Right renal cortex interstitium (tissue), 3 donors: ENCODE results near the gene DZIP3. TPM values are rescaled to one million over a fixed set of nuclear protein-coding genes. Genes with fewer than 3 reads are reported as not detected.
A peak's percentile ranks its signal among the peaks of the same experiment; 100 is the strongest.

ENCODE experiments used
- DNase-seq, 3 donors: peaks; one replicate each; pipeline ENCODE4 v3.0.0-alpha.2; 2013; ENCODE audit warnings: low read depth in 3 of 3, low spot score in 2 of 3
- polyA plus RNA-seq, 3 donors: library from polyadenylated mRNA; unstranded; fragments of 120-200 nt; gene quantifications; one replicate each; pipeline ENCODE4 v1.2.1, GENCODE V29; 2013; ENCODE audit not compliant: insufficient read length in 3 of 3

The DZIP3 gene, protein sequence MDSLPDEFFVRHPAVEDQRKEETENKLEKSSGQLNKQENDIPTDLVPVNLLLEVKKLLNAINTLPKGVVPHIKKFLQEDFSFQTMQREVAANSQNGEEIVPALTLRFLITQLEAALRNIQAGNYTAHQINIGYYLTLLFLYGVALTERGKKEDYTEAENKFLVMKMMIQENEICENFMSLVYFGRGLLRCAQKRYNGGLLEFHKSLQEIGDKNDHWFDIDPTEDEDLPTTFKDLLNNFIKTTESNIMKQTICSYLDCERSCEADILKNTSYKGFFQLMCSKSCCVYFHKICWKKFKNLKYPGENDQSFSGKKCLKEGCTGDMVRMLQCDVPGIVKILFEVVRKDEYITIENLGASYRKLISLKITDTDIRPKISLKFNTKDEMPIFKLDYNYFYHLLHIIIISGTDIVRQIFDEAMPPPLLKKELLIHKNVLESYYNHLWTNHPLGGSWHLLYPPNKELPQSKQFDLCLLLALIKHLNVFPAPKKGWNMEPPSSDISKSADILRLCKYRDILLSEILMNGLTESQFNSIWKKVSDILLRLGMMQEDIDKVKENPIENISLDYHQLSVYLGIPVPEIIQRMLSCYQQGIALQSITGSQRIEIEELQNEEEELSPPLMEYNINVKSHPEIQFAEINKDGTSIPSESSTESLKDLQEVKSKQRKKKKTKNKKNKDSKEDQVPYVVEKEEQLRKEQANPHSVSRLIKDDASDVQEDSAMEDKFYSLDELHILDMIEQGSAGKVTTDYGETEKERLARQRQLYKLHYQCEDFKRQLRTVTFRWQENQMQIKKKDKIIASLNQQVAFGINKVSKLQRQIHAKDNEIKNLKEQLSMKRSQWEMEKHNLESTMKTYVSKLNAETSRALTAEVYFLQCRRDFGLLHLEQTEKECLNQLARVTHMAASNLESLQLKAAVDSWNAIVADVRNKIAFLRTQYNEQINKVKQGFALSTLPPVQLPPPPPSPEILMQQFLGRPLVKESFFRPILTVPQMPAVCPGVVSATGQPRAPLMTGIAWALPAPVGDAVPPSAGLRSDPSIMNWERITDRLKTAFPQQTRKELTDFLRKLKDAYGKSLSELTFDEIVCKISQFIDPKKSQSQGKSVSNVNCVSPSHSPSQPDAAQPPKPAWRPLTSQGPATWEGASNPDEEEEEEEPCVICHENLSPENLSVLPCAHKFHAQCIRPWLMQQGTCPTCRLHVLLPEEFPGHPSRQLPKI
- polyA plus RNA-seq: 10 to 100 TPM; 31.7 to 39.3 (median 37.2) TPM

GRCh38 chr3:108589081-108589997, at the start of gene DZIP3, which contains the start of gene CIP2A:
DZIP3 (plus strand) TSS chr3:108589722; CDS start chr3:108605407, 15,685 bp downstream.
CIP2A (minus strand) TSS chr3:108589438; CDS start chr3:108589375, 63 bp downstream.
- peak; percentile 90 to 93 (median 92) for DNase-seq

DNA sequence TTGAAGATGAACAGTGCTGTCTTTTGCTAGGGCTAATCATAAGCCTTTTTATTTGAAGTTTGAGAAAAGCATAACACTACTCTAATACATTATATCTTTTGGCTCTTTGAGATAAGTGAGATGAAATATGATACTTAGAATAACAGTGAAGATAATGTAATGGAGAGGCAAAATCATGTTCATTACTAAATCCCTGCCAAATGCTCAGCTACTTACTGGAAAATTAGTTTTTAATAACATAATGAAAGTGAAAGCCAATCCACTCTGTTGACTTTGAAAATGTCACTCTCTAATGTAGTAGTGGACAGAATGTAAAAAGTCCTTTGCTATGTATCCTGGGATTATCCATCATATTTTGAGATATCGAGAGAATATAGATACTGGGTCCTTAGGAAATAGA, 43.3 kb upstream of the DZIP3 start:
- no peak for DNase-seq

- DNase-seq: no peak
Observed at GRCh38 chr3:108546692-108547091, 42.8 kb upstream of the DZIP3 start.

DNA sequence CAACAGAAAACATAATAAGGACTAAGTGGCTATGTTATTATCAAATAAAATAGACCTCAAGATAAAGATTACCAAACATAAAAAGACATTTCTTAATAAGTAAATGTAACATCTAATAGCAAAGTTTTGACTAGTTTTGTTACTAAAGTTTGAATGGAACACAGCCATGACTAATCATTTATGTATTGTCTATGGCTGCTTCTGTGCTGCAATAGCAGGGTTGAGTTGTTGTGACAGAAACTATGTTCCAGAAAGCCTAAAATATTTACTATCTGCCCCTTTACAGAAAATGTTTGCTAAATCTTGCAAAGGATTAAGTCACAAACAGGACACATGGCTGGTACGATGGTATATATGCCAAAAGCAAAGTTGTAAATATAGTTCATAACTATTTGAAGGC, 41.2 kb upstream of the DZIP3 start:
- DNase-seq: no peak

DNA sequence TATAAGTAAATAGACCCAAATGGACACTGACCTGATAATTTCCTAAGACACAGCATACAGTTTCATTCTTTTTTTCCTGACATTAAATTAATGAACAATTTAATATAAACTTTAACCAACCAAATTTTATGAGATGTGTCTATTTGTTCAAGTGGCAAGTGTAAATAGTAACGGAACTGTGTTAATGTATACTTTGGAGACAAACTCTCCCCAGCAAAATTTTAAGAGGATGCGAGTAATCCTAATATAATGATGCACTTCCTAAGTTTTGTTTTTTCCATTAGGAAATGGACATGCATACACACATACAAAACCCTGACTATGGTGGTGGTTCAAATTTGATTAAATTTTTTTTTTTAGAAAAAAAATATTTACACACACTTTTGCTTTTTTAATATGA, 40.6 kb upstream of the DZIP3 start:
- DNase-seq: no peak

DNA sequence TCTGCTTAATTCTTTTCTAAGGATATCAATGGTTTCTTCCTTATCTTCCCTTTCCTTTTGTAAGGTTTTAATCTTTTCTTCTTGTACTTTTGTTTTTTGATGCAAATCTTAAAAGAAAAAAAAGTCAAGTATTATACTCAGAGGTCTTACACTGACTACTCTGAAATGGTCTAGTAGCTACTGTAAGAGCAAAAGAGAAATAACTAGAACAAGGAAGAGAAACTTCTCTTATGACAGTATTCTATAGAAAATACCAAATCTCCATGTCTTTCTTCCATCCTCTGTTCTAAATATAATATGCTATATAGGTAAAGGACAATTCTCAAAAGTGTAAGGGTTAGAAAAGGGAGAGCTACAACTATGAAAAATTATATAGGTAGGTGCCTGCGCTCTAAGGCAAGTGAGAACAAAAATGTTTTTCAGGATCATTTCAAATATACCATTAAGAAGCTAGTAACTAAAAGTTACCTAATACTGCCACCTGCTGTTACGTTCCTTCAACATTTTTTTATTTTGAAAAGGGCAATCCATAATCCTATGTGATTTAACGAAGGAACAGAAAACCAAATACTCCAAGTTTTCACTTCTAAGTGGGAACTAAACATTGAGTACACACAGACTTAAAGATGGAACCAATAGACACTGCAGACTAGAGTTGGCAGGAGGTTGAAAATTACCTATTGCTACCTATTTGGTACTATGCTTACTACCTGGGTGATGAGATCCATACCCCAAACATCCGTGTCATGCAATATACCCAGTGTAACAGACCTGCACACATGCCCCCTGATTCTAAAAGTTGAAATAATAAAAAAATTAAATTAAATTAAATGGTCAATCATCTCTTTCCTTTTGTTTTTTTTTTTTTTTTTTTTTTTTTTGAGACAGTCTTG, 37.0 kb upstream of the DZIP3 start:
- peak in 2 of 3 donors; percentile 21 to 31 for DNase-seq

- no peak for DNase-seq
Observed at GRCh38 chr3:108554229-108554628, 35.3 kb upstream of the DZIP3 start.

DNA sequence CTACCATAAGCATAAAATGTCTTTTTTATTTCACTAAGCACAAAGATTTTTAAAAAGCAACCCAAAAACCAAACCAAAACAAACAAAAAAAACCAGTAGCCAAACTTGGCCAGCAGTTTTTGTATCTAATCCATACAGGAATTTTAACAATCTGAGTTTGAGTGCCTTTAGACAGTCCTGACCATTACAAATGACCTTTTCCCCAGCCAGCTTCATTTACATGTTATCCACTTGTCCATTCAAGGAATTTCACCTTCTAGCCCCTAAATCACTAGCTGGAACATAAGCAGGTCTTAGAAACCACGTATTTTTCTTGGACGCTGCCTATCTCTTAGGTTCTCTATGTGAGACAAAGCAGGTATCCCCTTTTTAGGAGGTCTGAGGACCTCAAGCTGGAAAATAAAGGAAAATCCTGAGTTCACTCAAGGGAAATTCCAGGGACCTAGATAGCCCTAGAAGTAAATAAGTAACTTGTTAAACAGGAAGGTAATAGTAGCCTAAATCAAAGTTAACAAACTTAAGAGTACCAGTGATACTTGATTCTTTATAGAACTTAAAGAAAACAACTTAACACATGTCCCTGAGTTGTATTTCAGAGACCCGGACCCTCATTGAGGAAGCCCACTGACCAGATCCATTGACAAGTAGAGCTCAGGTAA, 34.5 kb upstream of the DZIP3 start:
- no peak for DNase-seq

- DNase-seq: no peak
Observed at GRCh38 chr3:108555966-108556581, 33.4 kb upstream of the DZIP3 start.

GRCh38 chr3:108562565-108562964, 27.0 kb upstream of the DZIP3 start:
- DNase-seq: no peak

- no peak for DNase-seq
Observed at GRCh38 chr3:108564564-108564963, 25.0 kb upstream of the DZIP3 start.

DNA sequence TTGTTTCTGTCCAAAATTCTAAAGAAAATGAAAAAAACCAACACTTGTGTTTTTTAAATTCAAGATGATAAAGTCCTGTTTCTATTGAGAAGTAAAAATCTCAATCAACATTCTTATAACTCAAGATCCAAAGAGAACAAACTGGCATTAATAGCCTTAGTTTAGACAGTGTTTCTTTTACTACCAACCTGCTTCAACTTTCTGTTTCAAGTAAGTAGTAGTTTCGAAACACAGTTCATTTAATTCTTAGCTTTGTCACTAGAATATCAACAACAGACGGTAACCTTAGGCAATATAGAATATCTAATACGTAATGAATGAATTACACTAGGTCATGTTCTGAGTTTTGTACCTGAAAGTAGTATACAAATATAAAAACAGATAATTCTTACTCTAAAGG, 24.0 kb upstream of the DZIP3 start:
- DNase-seq: no peak

GRCh38 chr3:108566599-108566998, 22.9 kb upstream of the DZIP3 start:
- DNase-seq: no peak

DNA sequence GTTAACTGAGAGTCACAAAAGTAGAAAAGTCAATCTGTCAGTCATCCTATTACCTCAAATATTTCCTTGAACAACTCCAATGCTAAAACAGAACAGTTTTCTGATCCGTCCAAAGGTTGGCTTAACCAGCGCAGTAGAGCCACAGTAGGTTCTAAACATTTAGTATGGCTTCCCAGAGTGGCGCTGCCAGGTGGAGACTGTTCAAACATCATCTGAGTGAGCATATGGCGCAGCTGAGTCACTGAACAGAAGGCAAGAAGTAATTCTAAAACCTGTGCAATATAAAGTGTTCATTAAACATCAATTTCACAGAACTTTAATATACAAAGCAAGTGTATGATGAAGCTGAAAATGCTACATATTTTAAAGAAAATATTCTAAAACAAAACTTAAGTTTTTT, 20.2 kb upstream of the DZIP3 start:
- DNase-seq: no peak

DNA sequence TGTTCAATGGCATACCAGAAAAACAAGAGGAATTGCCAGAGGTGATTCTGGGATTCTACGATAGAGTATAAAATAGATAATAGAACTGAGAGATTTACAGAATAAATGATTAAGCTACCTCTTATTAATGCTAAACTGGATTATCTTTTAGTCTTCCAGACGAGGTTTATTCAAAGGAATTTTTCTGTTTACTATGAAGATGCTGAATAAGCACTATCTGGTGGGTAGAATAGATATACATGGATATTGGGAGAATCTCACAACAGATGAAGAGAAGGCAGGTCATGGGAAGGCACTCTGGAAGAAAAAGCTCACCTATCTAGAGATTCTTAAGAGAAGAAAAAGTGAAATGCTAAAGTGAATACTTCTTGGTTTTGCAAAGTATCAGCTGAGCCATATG, 11.5 kb upstream of the DZIP3 start:
- no peak for DNase-seq

DNA sequence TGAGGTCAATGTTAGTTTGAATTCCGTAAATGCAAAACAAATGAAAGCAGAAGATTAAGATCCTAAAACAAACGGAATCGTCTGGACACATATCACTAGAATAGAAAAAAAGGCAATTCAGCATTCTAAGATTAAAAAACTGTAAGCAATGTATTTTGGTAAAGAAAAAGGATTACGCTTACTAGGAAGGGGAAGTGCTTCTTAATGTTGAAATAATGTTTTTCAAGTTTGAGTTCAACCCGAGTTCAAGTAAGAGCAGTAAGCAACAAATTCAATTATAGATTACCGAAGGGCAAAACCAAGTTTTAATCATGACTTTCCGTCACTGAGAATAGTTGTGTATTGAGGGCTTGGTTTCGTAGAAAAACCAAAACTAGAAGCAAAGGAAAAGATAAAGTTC, 921 bp upstream of the DZIP3 start:
- no peak for DNase-seq

- no peak for DNase-seq
Observed at GRCh38 chr3:108589998-108590323, 439 bp downstream of the DZIP3 start.

DNA sequence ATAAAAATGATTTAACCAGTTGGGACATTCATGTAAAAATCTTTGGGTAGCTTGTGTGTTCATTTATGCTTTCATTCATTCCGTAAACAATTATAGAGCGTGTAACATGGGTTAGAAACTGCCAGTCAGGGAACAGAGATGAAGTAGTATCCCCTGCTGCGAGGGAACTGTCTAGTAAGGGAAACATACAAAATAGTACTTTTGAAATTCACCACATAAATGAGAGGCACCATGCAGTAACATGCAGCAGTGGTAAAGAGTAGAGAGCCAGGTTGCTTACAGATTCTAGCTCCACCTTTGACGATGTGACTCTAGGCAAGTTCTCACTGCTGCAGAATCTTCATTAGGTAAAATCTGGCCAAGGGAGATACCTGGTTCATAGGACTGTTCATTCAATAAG, 938 bp downstream of the DZIP3 start:
- no peak for DNase-seq
